Thoracic aorta (tissue), 2 donors: ENCODE measurements around the gene AUNIP. TPM values are rescaled to one million over a fixed set of nuclear protein-coding genes. Genes with fewer than 3 reads are reported as not detected.

Source experiments
- ATAC-seq: fragments of 150-250 bp; one replicate; pipeline ENCODE4 v1.8.0; 2017; ENCODE audit warnings: low read depth; ENCODE audit not compliant: insufficient number of reproducible peaks, low FRiP score
- DNase-seq: peaks from one replicate; pipeline ENCODE4 v3.0.0-alpha.2; 2020; ENCODE audit warnings: low spot score
- H3K27ac ChIP-seq, 2 donors: fragments of 200-600 bp; sonication (generic); 1 replicate in 1 of 2; 2 replicates in 1 of 2; pipeline ENCODE4 v1.5.1; 2016; ENCODE audit warnings: mild to moderate bottlenecking in 2 of 2, moderate library complexity in 2 of 2
- H3K27me3 ChIP-seq: fragments of 200-600 bp; sonication (generic); replicated peaks from 2 replicates; pipeline ENCODE4 v1.6.0; 2016; ENCODE audit warnings: mild to moderate bottlenecking; ENCODE audit not compliant: insufficient read depth
- H3K36me3 ChIP-seq: fragments of 200-600 bp; sonication (generic); one replicate; pipeline ENCODE4 v1.5.1; 2016
- H3K4me1 ChIP-seq, 2 donors: fragments of 200-600 bp; sonication (generic); 1 replicate in 1 of 2; 2 replicates in 1 of 2; pipeline versions ENCODE4 v1.5.1 to v1.6.0; 2016; ENCODE audit warnings: low read depth in 2 of 2, mild to moderate bottlenecking in 1 of 2; ENCODE audit not compliant: control insufficient read depth in 1 of 2
- H3K4me3 ChIP-seq: fragments of 200-600 bp; sonication (generic); 2 replicates; pipeline ENCODE4 v1.5.1; 2016; ENCODE audit warnings: mild to moderate bottlenecking
- H3K9me3 ChIP-seq: fragments of 200-600 bp; sonication (generic); 2 replicates; pipeline ENCODE4 v1.5.1; 2016
- total RNA-seq, 2 donors: library from RNA; depleted of rRNA; stranded (reverse); fragments of >200 nt; gene quantifications; one replicate each; pipeline versions ENCODE4 v1.1.0 to v1.2.3, GENCODE V29; 2016
- TF ChIP-seq, protein P1 (sequence below): fragments of 200-600 bp; sonication (generic); IDR thresholded peaks from one replicate; pipeline ENCODE4 v1.5.1; 2019; ENCODE audit warnings: antibody characterized with exemption

Gene AUNIP
- total RNA-seq, 2 donors from 2014 or later, result not detected

DNA sequence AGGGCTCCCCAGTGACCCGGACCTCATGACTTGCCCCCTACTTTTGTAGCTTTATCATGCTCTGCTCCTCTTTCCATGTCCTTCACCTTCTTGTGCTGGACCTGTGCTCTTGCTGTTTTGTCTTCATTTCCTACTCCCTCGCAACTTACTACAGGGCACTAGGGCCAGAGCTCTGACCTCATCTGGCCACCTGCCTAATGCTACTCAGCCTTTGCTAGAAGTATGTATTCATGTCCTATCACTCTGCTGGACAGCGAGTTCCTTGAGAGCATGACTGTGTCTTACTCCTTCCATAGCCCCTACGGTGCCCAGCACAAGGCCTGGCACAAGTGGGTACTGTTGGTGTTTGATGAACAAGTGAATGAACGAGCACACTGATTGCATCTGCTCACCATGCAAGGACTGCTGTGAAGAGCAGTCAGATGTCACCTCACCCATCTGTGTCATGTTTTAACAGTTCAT lies 37.6 kb downstream of the AUNIP start:
- Histone ChIP-seq H3K4me1 (peaks cover 19 to 38% of the 10 kb centered on the region in 2 donors), H3K27me3 (no peaks in the 10 kb centered on the region), H3K36me3 (peaks cover 10% of the 10 kb centered on the region), H3K4me3 (peak overlapping the region; percentile 94), H3K9me3 (no peaks in the 10 kb centered on the region), H3K27ac (peak overlapping the region; percentile 30 to 89)
- ATAC-seq (no peak), DNase-seq (no peak)
- TF ChIP-seq, protein P1, sequence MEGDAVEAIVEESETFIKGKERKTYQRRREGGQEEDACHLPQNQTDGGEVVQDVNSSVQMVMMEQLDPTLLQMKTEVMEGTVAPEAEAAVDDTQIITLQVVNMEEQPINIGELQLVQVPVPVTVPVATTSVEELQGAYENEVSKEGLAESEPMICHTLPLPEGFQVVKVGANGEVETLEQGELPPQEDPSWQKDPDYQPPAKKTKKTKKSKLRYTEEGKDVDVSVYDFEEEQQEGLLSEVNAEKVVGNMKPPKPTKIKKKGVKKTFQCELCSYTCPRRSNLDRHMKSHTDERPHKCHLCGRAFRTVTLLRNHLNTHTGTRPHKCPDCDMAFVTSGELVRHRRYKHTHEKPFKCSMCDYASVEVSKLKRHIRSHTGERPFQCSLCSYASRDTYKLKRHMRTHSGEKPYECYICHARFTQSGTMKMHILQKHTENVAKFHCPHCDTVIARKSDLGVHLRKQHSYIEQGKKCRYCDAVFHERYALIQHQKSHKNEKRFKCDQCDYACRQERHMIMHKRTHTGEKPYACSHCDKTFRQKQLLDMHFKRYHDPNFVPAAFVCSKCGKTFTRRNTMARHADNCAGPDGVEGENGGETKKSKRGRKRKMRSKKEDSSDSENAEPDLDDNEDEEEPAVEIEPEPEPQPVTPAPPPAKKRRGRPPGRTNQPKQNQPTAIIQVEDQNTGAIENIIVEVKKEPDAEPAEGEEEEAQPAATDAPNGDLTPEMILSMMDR, result no peak

DNA sequence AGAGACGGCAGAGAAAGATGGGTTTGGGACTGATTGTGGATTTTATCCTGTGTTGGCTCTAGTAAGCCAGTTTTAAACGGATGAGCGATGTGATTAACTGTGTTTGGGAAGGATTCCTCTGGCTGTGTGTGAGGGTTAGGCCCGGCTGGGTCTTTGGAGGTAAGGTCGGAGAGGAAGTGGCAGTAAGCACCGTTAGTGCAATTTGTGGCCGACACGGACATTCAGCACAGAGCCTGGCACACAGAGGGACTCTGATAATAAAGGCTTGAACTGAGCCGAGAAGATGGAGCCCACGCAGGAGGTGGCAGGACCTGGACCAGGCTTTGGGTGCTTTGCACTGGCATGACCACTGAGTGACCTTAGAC lies 38.2 kb downstream of the AUNIP start:
- TF ChIP-seq, protein P1, result no peak
- no peaks in the 10 kb centered on the region for H3K9me3 ChIP-seq
- peak overlapping the region; percentile 84 to 89 for H3K27ac ChIP-seq
- no peak for DNase-seq
- ATAC-seq, result no peak
- H3K4me3 ChIP-seq, result peak overlapping the region; percentile 94
- peaks cover 4% of the 10 kb centered on the region for H3K36me3 ChIP-seq
- peaks cover 19 to 38% of the 10 kb centered on the region in 2 donors for H3K4me1 ChIP-seq
- H3K27me3 ChIP-seq, result no peaks in the 10 kb centered on the region

DNA sequence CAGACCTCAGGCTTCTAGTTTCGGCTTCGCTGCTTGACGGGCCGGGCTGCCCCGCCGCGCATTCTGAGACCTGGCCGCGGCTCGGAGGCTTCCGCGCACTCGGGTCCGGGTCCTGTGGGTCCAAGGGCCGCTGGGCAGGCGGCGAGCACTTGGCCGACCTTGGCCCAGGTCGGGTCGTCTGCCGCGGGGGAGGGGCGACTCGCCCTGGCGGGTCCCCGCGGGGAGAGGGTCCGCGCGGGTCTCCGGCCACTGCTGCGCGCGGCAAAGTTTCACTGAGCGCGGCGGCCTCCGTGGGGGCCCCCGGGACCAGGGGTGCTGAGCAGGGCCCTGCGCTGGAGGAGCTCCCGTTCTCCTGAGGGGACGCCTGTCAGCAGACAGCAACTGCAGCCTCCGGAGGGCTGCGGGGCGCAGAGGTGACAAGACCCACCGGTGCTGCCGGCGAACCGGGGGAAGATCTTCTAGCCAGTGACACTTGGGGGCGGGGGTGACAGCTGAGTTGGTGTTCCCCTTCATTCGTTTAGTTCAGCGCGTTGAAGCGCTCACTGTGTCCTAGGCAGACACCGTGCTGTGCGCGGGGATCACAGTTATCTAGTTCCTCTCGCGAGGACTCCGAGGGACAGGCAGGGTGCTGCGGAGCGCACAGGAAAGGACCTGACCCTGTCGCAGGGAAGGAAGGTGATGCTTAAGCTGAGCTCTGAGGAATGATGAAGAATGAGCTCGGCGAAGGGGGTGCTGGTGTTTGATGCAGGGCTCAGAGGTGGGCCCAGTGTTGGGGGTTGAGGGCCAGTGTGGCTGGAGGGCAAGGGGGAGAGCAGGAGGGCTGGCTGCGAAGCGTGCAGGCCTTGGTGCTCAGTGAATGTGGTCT lies 38.8 kb downstream of the AUNIP start:
- TF ChIP-seq, protein P1, result no peak
- no peak for DNase-seq
- Histone ChIP-seq H3K9me3 (no peaks in the 10 kb centered on the region), H3K27ac (peak overlapping the region; percentile 84 to 89), H3K27me3 (no peaks in the 10 kb centered on the region), H3K36me3 (peaks cover 6% of the 10 kb centered on the region), H3K4me3 (peak overlapping the region; percentile 94), H3K4me1 (peaks cover 19 to 38% of the 10 kb centered on the region in 2 donors)
- ATAC-seq, result no peak

DNA sequence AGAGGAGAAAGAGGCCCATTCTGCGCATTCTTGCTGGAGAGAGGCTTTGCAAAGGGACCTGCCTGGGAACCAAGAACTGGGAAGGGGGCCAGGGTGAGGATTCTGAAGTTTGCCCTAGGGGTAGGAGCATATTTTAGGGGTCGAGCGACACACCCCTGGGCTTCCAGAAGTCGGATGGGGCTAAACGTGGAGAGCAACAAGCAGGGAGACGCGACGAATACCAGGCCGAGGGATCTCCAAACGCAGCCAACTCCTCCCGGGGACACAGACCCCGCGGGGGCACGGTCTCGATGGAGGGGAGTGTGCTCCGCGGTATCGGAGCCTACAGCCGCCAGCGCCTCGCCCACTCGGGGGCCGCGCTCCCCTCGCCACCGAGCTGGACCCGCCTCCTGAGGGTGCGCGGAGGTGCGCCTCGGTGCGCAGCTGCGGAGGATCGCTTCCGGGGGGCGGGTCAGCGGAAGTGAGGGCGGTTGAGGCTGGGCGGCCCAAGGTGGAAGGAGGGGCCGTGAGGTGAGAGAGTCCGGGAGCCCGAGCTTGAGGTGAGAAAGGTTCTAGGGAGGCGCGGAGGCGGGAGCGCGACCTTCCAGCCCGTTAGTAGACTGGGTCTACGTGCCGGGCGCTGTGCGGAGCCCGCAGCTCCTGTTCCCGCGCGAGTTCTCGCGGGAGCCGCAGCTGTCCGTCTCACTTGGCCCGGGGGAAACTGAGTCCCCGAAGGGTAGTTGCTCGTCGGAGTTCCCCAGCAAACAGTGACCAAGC lies 39.6 kb downstream of the AUNIP start, which contains the start of gene MTFR1L:
Gene MTFR1L (plus strand): TSS at position 464 of the 756 bp plus-strand sequence. CDS start 3,151 bp downstream, outside the sequence.
- DNase-seq, result no peak
- peaks cover 19 to 38% of the 10 kb centered on the region in 2 donors for H3K4me1 ChIP-seq
- H3K36me3 ChIP-seq, result peaks cover 13% of the 10 kb centered on the region
- no peaks in the 10 kb centered on the region for H3K27me3 ChIP-seq
- TF ChIP-seq, protein P1, result no peak
- H3K4me3 ChIP-seq, result peak within 1 kb of the TSS; percentile 94
- no peaks in the 10 kb centered on the region for H3K9me3 ChIP-seq
- peak; percentile 72 for ATAC-seq
- peak within 1 kb of the TSS; percentile 84 to 89 for H3K27ac ChIP-seq

DNA sequence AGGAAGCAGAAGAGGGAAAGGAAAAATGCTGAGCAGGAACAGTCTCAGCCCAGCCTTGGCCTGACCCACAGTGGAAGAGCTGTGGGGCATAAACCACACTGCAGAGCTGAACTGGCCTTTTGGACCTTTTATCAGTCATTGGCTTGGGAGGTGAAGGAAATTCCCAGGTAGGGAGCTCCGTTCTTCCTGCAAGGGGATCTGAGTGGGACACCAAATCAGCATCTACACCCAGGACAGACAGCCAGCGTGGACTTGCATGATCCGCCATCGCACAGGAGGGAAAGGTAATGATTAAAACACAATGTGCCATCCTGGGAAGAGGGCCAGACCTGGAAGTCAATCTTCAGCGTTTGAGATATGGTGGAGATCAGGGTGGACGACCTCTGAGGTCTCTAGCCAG lies 40.7 kb downstream of the AUNIP start:
- peak overlapping the region; percentile 94 for H3K4me3 ChIP-seq
- TF ChIP-seq, protein P1, result no peak
- no peaks in the 10 kb centered on the region for H3K9me3 ChIP-seq
- peaks cover 24% of the 10 kb centered on the region for H3K36me3 ChIP-seq
- DNase-seq (no peak), ATAC-seq (no peak)
- no peaks in the 10 kb centered on the region for H3K27me3 ChIP-seq
- peaks cover 19 to 38% of the 10 kb centered on the region in 2 donors for H3K4me1 ChIP-seq
- peak overlapping the region; percentile 84 to 89 for H3K27ac ChIP-seq
